HEK293T (cell line): Measurements from ENCODE around the gene TIMM17B.

Experiments
- BHLHE40 ChIP-seq: fragments of 450-650 bp; IDR thresholded peaks from 2 replicates; pipeline ENCODE4 v1.6.1; 2016; ENCODE audit warnings: mild to moderate bottlenecking, moderate library complexity, borderline replicate concordance
- LEF1 ChIP-seq: fragments of 450-650 bp; IDR thresholded peaks from 2 replicates; pipeline ENCODE4 v1.6.1; 2017; ENCODE audit warnings: mild to moderate bottlenecking, borderline replicate concordance

DNA sequence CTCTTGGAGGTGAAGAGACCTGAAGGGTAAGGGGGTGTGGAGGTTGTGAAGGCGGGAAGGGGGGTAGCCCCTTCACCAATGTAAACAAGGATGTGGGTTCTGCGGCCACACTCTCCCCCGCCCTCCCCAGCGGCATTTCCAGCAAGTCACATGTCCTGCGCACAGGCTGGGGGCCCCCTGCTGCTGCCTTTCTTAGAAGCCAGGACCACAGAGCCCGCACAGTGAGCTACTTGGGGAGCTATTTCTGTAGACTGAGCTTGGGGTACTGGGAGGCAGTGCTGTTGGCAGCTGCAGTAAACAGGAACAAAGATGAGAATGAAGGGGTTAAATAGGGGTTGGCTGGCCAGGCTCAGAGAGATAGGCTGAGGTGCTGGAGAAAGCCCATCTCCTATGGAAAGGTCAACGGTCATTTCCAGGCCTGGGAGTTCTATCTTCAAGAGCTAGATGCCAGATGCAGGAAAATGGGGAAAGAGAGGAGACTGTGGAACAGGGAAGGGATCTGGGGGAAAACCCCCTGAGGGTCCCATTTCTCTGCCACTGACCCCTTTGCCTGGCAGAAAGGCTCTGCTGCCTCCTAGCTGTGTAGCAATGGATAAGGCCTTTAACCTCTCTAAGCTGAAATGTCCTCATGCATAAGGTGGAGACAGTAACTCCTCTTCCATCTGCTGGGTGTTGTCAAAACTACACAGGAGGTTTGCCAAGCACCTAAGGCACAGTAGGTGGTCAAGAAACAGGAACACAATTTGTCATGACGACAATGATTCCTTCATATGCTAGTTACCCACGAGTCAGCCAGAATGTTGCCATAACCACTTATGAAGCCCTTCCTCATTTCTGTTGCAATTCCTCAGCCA is 39.7 kb upstream of the TIMM17B start:
- TF ChIP-seq BHLHE40 (no peak), LEF1 (no peak)
